AG04450 (cell line): ENCODE results near the gene RFX2. TPM values are rescaled to one million over a fixed set of nuclear protein-coding genes. Genes with fewer than 3 reads are reported as not detected.
"Not testable (repeated sequence)": the region's sequence is repeated elsewhere in the genome, so short reads cannot be mapped to it uniquely, and the experiment has no call there.

Experiments
- CTCF ChIA-PET: fragments of 300-600, 350-600 bp; formaldehyde crosslinking; extraction: SDS; loops from one replicate; lab custom pipeline; 2022; ENCODE audit warnings: antibody characterized with exemption, inconsistent platforms; lab: Charles Lee
- POLR2A ChIA-PET: fragments of 350-600 bp; formaldehyde crosslinking; extraction: SDS; loops from one replicate; lab custom pipeline; 2021; ENCODE audit warnings: antibody characterized with exemption, inconsistent platforms; lab: Yijun Ruan, JAX
- DNase-seq: peaks from one replicate; pipeline ENCODE4 v3.0.0-alpha.2; 2011; ENCODE audit warnings: low read depth, low spot score
- H3K27ac ChIP-seq: one replicate; pipeline ENCODE4 v1.5.1; 2012; ENCODE audit warnings: low read depth, low read length, control low read depth
- H3K27me3 ChIP-seq: one replicate; pipeline ENCODE4 v1.6.0; 2012; ENCODE audit warnings: low read length; ENCODE audit not compliant: control insufficient read depth, insufficient read depth
- H3K4me3 ChIP-seq: 2 replicates; pipeline ENCODE4 v1.5.1; 2011; ENCODE audit warnings: mild to moderate bottlenecking, low read depth, low read length, control low read depth
- H3K9me3 ChIP-seq: 2 replicates; pipeline ENCODE4 v1.5.1; 2012; ENCODE audit warnings: low read length; ENCODE audit not compliant: control insufficient read depth, insufficient read depth
- polyA plus RNA-seq: library from polyadenylated mRNA; depleted of rRNA; stranded (reverse); fragments of >200 nt; gene quantifications from 2 replicates; pipeline ENCODE4 v1.2.3, GENCODE V29; 2011
- TF ChIP-seq, protein P1 (sequence below): IDR thresholded peaks from 2 replicates; pipeline ENCODE4 v1.5.1; 2011; ENCODE audit warnings: low read depth, low read length, control low read depth, inconsistent platforms

Gene RFX2
- polyA plus RNA-seq, 1 experiment, result 2.9 TPM

GRCh38 chr19:6073858-6074708 is 36.2 kb downstream of the RFX2 start:
- Histone ChIP-seq H3K27ac (no peak overlapping the region), H3K9me3 (no peaks in the 10 kb centered on the region), H3K4me3 (no peak overlapping the region), H3K27me3 (no peaks in the 10 kb centered on the region)
- TF ChIP-seq, protein P1, sequence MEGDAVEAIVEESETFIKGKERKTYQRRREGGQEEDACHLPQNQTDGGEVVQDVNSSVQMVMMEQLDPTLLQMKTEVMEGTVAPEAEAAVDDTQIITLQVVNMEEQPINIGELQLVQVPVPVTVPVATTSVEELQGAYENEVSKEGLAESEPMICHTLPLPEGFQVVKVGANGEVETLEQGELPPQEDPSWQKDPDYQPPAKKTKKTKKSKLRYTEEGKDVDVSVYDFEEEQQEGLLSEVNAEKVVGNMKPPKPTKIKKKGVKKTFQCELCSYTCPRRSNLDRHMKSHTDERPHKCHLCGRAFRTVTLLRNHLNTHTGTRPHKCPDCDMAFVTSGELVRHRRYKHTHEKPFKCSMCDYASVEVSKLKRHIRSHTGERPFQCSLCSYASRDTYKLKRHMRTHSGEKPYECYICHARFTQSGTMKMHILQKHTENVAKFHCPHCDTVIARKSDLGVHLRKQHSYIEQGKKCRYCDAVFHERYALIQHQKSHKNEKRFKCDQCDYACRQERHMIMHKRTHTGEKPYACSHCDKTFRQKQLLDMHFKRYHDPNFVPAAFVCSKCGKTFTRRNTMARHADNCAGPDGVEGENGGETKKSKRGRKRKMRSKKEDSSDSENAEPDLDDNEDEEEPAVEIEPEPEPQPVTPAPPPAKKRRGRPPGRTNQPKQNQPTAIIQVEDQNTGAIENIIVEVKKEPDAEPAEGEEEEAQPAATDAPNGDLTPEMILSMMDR, result no peak
- DNase-seq, result no peak
- ChIA-PET CTCF (no interaction called here), POLR2A (no interaction called here)

DNA sequence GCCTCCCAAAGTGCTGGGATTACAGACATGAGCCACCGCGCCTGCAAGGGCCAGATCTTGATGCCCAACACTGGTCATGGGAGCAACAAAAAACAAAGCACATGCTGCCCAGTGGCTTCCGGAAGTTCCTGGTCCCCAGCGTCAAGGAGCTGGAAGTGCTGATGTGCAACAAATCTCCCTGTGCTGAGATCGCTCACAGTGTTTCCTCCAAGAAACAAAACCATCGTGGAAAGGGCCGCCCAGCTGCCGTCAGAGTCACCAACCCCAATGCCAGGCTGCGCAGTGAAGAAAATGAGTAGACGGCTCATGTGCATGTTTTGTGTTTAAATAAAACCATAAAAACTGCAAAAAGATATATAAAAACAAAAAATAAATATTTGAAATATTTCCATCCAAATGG is 37.1 kb downstream of the RFX2 start:
- H3K9me3 ChIP-seq, H3K27ac ChIP-seq, DNase-seq, H3K27me3 ChIP-seq, POLR2A ChIA-PET, H3K4me3 ChIP-seq: not testable (repeated sequence)
- CTCF ChIA-PET, result interaction anchor here (0.6 kb wide), 1 partner anchor 15 kb away, joined by 3 read pairs; no protein-coding TSS in a partner anchor

DNA sequence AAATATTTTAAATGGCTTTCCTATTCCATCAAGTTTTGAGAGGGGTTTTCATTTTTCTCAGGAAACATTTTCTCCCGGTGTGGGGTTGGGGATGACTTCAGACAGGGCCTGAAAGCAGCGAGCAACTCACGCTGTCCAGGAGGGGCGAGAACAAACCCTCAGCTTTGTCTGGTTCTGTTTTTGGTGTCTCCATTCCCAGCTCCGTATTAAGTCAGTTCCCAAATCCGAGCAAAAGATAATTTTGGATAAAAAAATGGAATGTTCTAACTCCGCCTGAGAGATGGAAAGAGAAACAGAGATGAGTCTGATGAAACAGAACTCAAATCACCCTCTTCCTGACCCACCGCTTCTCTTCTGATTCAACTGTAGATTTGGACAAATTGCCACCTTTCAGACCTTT is 38.4 kb downstream of the RFX2 start:
- ChIA-PET POLR2A (no interaction called here), CTCF (no interaction called here)
- Histone ChIP-seq H3K4me3 (no peak overlapping the region), H3K27me3 (no peaks in the 10 kb centered on the region), H3K9me3 (no peaks in the 10 kb centered on the region), H3K27ac (no peak overlapping the region)
- DNase-seq, result no peak
- TF ChIP-seq, protein P1, result no peak

GRCh38 chr19:6070720-6071485 is 39.4 kb downstream of the RFX2 start:
- Histone ChIP-seq H3K4me3 (no peak overlapping the region), H3K27me3 (no peaks in the 10 kb centered on the region), H3K27ac (peak overlapping the region; percentile 79), H3K9me3 (no peaks in the 10 kb centered on the region)
- CTCF ChIA-PET, result no interaction called here
- POLR2A ChIA-PET, result no interaction called here
- TF ChIP-seq, protein P1, result no peak
- no peak for DNase-seq

GRCh38 chr19:6070207-6070681 is 40.1 kb downstream of the RFX2 start:
- DNase-seq, result no peak
- TF ChIP-seq, protein P1, result no peak
- CTCF ChIA-PET, result no interaction called here
- no peaks in the 10 kb centered on the region for H3K27me3 ChIP-seq
- no peak overlapping the region for H3K4me3 ChIP-seq
- POLR2A ChIA-PET, result no interaction called here
- no peak overlapping the region for H3K27ac ChIP-seq
- H3K9me3 ChIP-seq, result no peaks in the 10 kb centered on the region
